Measurements from ENCODE around the gene BRIP1.

DNA sequence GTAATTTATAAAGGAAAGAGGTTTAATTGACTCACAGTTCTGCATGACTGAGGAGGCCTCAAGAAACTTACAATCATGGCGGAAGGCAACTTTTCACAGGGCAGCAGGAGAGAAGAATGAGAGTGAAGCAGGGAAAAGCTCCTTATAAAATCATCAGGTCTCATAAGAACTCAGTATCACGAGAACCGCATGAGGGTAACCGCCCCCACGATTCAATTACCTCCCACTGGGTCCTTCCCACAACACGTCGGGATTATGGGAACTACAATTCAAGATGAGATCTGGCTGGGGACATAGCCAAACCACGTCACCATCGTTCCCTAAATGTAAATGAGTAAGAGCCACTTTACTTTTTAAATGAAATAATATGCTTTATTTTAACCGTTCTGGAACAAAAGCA, 182.4 kb downstream of the BRIP1 start:
- TF ChIP-seq EZH2 (IDR thresholded peaks at IDR 0.05; ENCODE audit: insufficient read depth, poor library complexity, severe bottlenecking) (no peak), EZH2phosphoT487 (IDR thresholded peaks at IDR 0.05; ENCODE audit: insufficient read depth, low read depth) (no peak)

Measured in GM23248 (cell line).